Cortex of kidney (tissue), 1 donor: ENCODE data around the gene NTHL1.

Experiments
- DNase-seq: peaks from one replicate; lab custom pipeline; 2025; lab: John Stamatoyannopoulos, UW

NTHL1 gene

GRCh38 chr16:2047330-2048115 lies at the start of gene NTHL1, which contains the start of gene TSC2:
TSS of gene NTHL1 (minus strand) at chr16:2047834. CDS start at chr16:2047823, 11 bp downstream.
TSS of gene TSC2 (plus strand) at chr16:2047985. CDS start at chr16:2048616, 631 bp downstream.
- DNase-seq, result no peak

GRCh38 chr16:2096853-2097595 lies 49.4 kb upstream of the NTHL1 start:
- DNase-seq, result no peak

GRCh38 chr16:2095918-2096582 lies 48.4 kb upstream of the NTHL1 start:
- DNase-seq, result no peak

GRCh38 chr16:2095315-2095853 lies 47.8 kb upstream of the NTHL1 start:
- no peak for DNase-seq

GRCh38 chr16:2093793-2094192 lies 46.2 kb upstream of the NTHL1 start:
- no peak for DNase-seq

- no peak for DNase-seq
These were observed 45.2 kb upstream of the NTHL1 start for GRCh38 chr16:2092866-2093265.

- DNase-seq, result no peak
These were observed 44.6 kb upstream of the NTHL1 start for GRCh38 chr16:2092256-2092620.

- no peak for DNase-seq
These were observed 44.1 kb upstream of the NTHL1 start for GRCh38 chr16:2091547-2092255.

GRCh38 chr16:2090777-2091546 lies 43.3 kb upstream of the NTHL1 start:
- DNase-seq, result peak; percentile 51

GRCh38 chr16:2090481-2090776 lies 42.8 kb upstream of the NTHL1 start:
- no peak for DNase-seq

- DNase-seq, result no peak
These were observed 42.3 kb upstream of the NTHL1 start for GRCh38 chr16:2089706-2090480.

- DNase-seq, result no peak
These were observed 41.2 kb upstream of the NTHL1 start for GRCh38 chr16:2088759-2089358.

- DNase-seq, result no peak
These were observed 40.4 kb upstream of the NTHL1 start for GRCh38 chr16:2087748-2088631.

- DNase-seq, result no peak
These were observed 39.4 kb upstream of the NTHL1 start for GRCh38 chr16:2086812-2087747.

GRCh38 chr16:2086106-2086742 lies 38.6 kb upstream of the NTHL1 start:
- DNase-seq, result no peak

- DNase-seq, result no peak
These were observed 38.0 kb upstream of the NTHL1 start for GRCh38 chr16:2085669-2086068.

- DNase-seq, result no peak
These were observed 37.4 kb upstream of the NTHL1 start for GRCh38 chr16:2084895-2085625.
